Activated T-cell treated with anti-CD3 and anti-CD28 coated beads, Interleukin-2, amount 50 U/mL, for 72 hours (primary cell): ENCODE results near the gene NTN3. TPM values are rescaled to one million over a fixed set of nuclear protein-coding genes. Genes with fewer than 3 reads are reported as not detected.
A peak's percentile ranks its signal among the peaks of the same experiment; 100 is the strongest.

Experiments
- ATAC-seq, 2 donors: fragments of 150-1000 bp; cut with Tn5 transposase; replicated peaks in 1 of 2; 2 replicates each; pipeline ENCODE4 v1.10.0; 2021; ENCODE audit warnings: moderate library complexity in 2 of 2, mild to moderate bottlenecking in 1 of 2
- DNase-seq, 2 donors: peaks; one replicate each; pipeline ENCODE4 v3.0.0; 2021 to 2022; ENCODE audit warnings: mixed read lengths in 1 of 2
- H3K27ac Mint-ChIP-seq: one replicate; pipeline ENCODE4 v1.8.0; 2022; ENCODE audit warnings: mild to moderate bottlenecking, moderate library complexity, mixed read lengths
- H3K27me3 Mint-ChIP-seq: one replicate; pipeline ENCODE4 v1.8.0; 2022; ENCODE audit warnings: low read depth, mixed read lengths
- H3K36me3 Mint-ChIP-seq, 2 donors: one replicate each; pipeline ENCODE4 v1.8.0; 2022; ENCODE audit warnings: mixed read lengths in 2 of 2, mild to moderate bottlenecking in 1 of 2; ENCODE audit not compliant: insufficient read depth in 2 of 2
- H3K4me1 Mint-ChIP-seq: one replicate; pipeline ENCODE4 v1.8.0; 2022; ENCODE audit warnings: low read depth, mixed read lengths
- H3K4me3 Mint-ChIP-seq, 2 donors: one replicate each; pipeline ENCODE4 v1.8.0; 2022; ENCODE audit warnings: mild to moderate bottlenecking in 2 of 2, mixed read lengths in 2 of 2, moderate library complexity in 2 of 2
- H3K9me3 Mint-ChIP-seq, 2 donors: one replicate each; pipeline ENCODE4 v1.8.0; 2022; ENCODE audit warnings: mixed read lengths in 2 of 2
- total RNA-seq, 2 donors: library from RNA; stranded (reverse); gene quantifications; one replicate each; pipeline ENCODE4 v1.2.3, GENCODE V29; 2022

Gene NTN3
- not detected for total RNA-seq

GRCh38 chr16:2471016-2471652 lies at the start of gene NTN3:
NTN3 (plus strand) TSS chr16:2471297; CDS start chr16:2471702, 405 bp downstream.
- Mint-ChIP-seq H3K36me3 (no peaks in the 10 kb centered on the region), H3K27me3 (peaks cover 26% of the 10 kb centered on the region), H3K4me3 (peak within 1 kb of the TSS; percentile 29 to 62), H3K9me3 (no peaks in the 10 kb centered on the region), H3K4me1 (peaks cover 15% of the 10 kb centered on the region), H3K27ac (no peak within 1 kb of the TSS)
- ATAC-seq = no peak
- DNase-seq = peak in 1 of 2 donors; percentile 32

DNA sequence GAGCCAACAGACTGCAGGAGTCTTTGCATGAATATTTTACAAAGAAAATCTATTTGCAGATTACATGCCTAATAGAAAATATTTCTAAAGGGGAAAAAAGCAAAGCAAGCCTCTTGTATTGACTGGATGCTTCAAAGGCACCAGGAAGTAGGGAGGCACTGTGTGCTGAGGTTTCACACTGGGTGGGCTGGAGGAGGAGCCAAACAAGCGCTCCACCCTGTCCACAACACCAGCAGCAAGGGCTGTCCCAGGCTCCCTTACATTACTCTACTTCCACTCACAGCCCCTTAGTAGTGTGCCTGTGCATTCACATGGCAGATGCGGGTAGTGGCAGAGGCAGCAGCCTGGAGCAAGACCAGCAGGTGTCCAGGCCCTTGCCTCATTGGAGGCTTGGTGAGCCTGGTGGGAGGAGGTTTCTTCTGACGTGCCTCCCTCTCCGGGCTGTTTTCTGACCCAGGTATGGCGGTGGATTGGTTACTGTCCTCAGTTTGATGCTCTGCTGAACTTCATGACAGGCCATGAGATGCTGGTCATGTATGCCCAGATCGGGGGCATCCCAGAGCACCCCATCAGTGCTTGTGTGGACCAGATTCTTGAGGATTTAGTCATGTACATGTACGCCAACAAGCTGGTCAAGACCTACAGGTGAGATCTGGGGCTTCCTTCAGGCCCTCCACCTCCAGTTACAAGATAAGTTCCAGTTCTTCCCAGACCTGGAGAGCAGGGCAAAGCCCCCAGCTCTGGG lies 48.8 kb upstream of the NTN3 start:
- peaks cover 5% of the 10 kb centered on the region for H3K4me1 Mint-ChIP-seq
- H3K27ac Mint-ChIP-seq = no peak overlapping the region
- ATAC-seq (peak in 1 of 2 donors; percentile 32), DNase-seq (no peak)
- no peaks in the 10 kb centered on the region for H3K27me3 Mint-ChIP-seq
- no peak overlapping the region for H3K4me3 Mint-ChIP-seq
- no peaks in the 10 kb centered on the region for H3K36me3 Mint-ChIP-seq
- H3K9me3 Mint-ChIP-seq = no peaks in the 10 kb centered on the region

DNA sequence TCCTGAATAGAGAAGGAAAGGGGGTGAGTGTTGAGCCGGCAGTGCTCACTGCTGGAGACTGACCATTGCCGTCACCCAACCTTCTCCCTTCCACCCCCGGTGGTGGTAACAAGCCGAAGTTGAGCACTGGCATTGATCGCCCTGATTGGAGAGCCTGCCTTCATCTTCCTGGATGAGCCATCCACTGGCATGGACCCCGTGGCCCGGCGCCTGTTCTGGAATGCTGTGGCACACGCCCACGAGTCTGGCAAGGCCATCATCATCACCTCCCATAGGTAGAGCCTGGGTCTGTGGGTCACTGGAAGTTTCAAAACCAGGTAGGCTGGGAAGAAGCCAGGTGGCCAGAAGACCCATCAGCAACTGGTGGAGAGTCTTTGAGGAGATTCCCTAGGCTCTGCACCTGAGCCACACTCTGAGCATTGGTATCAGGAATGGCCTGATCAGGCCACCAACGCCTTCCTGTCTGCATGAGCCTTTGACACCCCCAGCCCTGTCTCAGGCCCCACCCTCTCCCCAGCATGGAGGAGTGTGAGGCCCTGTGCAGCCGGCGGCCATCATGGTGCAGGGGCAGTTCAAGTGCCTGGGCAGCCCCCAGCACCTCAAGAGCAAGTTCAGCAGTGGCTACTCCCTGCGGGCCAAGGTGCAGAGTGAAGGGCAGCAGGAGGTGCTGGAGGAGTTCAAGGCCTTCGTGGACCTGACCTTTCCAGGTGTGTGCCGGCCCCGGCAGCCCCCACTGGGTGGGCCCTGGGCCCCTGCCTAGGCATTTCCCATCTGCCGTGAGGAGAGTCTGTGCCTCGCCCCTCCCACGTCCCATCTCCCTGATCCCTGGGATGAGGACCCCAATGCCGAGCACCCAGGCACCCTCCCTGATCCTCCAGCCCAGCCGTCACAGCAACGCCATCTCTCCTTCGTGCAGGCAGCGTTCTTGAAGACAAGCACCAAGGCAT lies 46.8 kb upstream of the NTN3 start:
- Mint-ChIP-seq H3K4me1 (peaks cover 20% of the 10 kb centered on the region), H3K27ac (no peak overlapping the region), H3K27me3 (no peaks in the 10 kb centered on the region), H3K4me3 (no peak overlapping the region), H3K36me3 (peaks cover 0 to 1% of the 10 kb centered on the region in 2 donors), H3K9me3 (no peaks in the 10 kb centered on the region)
- ATAC-seq = no peak
- DNase-seq = no peak

DNA sequence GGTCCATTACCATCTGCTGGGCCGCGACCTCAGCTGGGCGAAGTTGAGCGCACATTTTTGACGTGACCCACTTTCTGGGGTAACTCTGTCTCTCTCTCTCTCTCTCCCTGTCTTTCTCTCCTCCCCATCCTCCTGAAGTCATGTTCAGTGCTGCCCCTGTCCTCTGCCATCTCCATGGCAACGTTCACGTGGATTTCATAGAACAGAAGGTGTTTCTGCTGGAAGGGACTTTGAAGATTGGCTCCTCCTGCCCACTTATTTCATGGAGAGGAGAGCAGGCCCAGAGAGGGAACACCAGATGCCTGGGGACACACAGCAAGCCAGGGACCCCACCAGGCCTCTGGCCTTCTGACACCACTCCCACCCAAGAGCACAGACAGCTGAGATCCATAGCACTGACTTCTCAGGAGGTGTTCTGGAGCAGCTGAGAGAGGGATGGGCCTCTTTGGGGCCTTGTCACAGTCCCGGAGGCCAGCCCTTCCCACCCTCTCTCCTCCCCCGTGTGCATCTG lies 46.0 kb upstream of the NTN3 start:
- peaks cover 1 to 3% of the 10 kb centered on the region in 2 donors for H3K36me3 Mint-ChIP-seq
- H3K4me3 Mint-ChIP-seq = no peak overlapping the region
- no peak for ATAC-seq

GRCh38 chr16:2425825-2426430 lies 45.2 kb upstream of the NTN3 start:
- H3K4me1 Mint-ChIP-seq = peaks cover 31% of the 10 kb centered on the region

More for the DNA sequence above, 46.0 kb upstream of the NTN3 start:
- DNase-seq = no peak
- no peaks in the 10 kb centered on the region for H3K9me3 Mint-ChIP-seq
- peaks cover 23% of the 10 kb centered on the region for H3K4me1 Mint-ChIP-seq
- no peaks in the 10 kb centered on the region for H3K27me3 Mint-ChIP-seq
- no peak overlapping the region for H3K27ac Mint-ChIP-seq

DNA sequence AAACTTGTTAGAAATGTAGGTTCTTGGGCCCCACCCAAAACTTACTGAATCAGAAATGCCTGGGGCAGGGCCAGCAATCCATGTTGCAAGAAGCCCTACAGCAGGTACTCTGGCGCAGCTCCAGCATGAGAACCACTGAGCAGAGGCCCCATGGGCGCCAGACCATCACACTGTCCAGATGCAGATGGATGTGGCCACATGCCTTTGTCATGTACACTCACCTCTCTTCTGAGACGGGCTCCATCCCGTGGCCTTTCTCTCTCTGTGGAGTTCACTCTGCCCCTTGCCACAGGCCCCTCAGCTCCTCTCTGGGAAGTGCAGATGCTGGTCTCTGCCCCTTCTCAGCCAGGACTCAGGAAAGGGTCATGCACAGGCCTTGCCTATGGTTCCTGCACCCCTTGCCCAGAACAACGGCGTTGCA lies 44.1 kb upstream of the NTN3 start:
- Mint-ChIP-seq H3K27ac (no peak overlapping the region), H3K9me3 (no peaks in the 10 kb centered on the region), H3K4me1 (peaks cover 35% of the 10 kb centered on the region), H3K27me3 (no peaks in the 10 kb centered on the region), H3K4me3 (no peak overlapping the region), H3K36me3 (peaks cover 4 to 6% of the 10 kb centered on the region in 2 donors)
- ATAC-seq = no peak
- DNase-seq = no peak

More at GRCh38 chr16:2425825-2426430, 45.2 kb upstream of the NTN3 start:
- Mint-ChIP-seq H3K27ac (no peak overlapping the region), H3K27me3 (no peaks in the 10 kb centered on the region), H3K36me3 (peaks cover 4 to 6% of the 10 kb centered on the region in 2 donors), H3K9me3 (no peaks in the 10 kb centered on the region), H3K4me3 (no peak overlapping the region)
- no peak for DNase-seq
- ATAC-seq = no peak

DNA sequence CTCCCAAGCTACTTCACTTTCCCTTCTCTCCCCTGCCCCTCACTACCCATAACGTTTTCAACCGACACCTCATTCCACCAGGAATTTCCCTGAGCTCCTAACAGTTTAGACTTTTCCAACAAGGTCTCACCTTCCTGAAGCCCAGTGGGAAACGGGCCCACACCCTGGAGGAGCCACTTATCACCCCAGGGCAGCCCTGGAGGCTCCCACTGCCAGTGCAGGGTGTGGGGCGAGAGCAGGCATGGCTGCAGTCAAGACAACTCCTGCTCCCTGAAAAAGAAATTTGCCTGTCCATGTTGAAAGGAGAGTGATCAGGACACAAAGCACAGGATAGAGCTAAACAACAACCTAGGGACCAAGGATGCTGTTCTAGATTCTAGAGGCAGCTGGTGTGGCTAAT lies 43.6 kb upstream of the NTN3 start:
- H3K9me3 Mint-ChIP-seq = no peaks in the 10 kb centered on the region
- H3K36me3 Mint-ChIP-seq = peaks cover 6% of the 10 kb centered on the region in 2 donors
- no peak for DNase-seq
- H3K27me3 Mint-ChIP-seq = no peaks in the 10 kb centered on the region
- no peak for ATAC-seq
- H3K4me1 Mint-ChIP-seq = peaks cover 35% of the 10 kb centered on the region
- no peak overlapping the region for H3K27ac Mint-ChIP-seq
- H3K4me3 Mint-ChIP-seq = peak overlapping the region; percentile 68 to 88

GRCh38 chr16:2428051-2428783 lies 42.9 kb upstream of the NTN3 start:
- peaks cover 9% of the 10 kb centered on the region in 2 donors for H3K36me3 Mint-ChIP-seq
- ATAC-seq (peak in 1 of 2 donors; percentile 3), DNase-seq (peak; percentile 36 to 49)
- peak overlapping the region; percentile 52 for H3K27ac Mint-ChIP-seq
- no peaks in the 10 kb centered on the region for H3K27me3 Mint-ChIP-seq
- H3K4me1 Mint-ChIP-seq = peaks cover 33% of the 10 kb centered on the region
- H3K9me3 Mint-ChIP-seq = no peaks in the 10 kb centered on the region
- H3K4me3 Mint-ChIP-seq = peak overlapping the region; percentile 88 to 93

DNA sequence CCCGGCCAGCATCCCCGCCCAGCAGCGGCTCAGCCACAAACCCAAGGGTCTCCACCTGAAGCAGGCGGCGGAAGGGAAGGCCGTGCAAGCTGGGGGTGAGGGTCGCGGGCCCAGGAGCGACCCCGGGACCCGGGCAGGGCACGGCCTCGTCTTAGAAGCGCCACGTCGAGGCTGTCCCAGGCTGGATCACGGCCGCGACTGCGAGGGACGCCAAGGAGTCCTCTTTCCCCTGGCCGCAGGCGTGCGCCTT lies 42.4 kb upstream of the NTN3 start:
- Mint-ChIP-seq H3K9me3 (no peaks in the 10 kb centered on the region), H3K27ac (peak overlapping the region; percentile 52), H3K4me1 (peaks cover 30% of the 10 kb centered on the region), H3K36me3 (peaks cover 9 to 14% of the 10 kb centered on the region in 2 donors), H3K27me3 (no peaks in the 10 kb centered on the region), H3K4me3 (peak overlapping the region; percentile 88 to 93)
- DNase-seq = no peak
- ATAC-seq = no peak

- peak within 1 kb of the TSS; percentile 99 for H3K4me3 Mint-ChIP-seq
- peak; percentile 96 to 98 for DNase-seq
- peak; percentile 95 to 97 for ATAC-seq
- H3K4me1 Mint-ChIP-seq = peaks cover 30% of the 10 kb centered on the region
- peak within 1 kb of the TSS; percentile 81 for H3K27ac Mint-ChIP-seq
- no peaks in the 10 kb centered on the region for H3K9me3 Mint-ChIP-seq
- peaks cover 9 to 14% of the 10 kb centered on the region in 2 donors for H3K36me3 Mint-ChIP-seq
- H3K27me3 Mint-ChIP-seq = no peaks in the 10 kb centered on the region
These were observed 41.9 kb upstream of the NTN3 start, which contains the start of gene CCNF for GRCh38 chr16:2429034-2429770. CCNF (plus strand) TSS chr16:2429447; CDS start chr16:2429482, 35 bp downstream.

DNA sequence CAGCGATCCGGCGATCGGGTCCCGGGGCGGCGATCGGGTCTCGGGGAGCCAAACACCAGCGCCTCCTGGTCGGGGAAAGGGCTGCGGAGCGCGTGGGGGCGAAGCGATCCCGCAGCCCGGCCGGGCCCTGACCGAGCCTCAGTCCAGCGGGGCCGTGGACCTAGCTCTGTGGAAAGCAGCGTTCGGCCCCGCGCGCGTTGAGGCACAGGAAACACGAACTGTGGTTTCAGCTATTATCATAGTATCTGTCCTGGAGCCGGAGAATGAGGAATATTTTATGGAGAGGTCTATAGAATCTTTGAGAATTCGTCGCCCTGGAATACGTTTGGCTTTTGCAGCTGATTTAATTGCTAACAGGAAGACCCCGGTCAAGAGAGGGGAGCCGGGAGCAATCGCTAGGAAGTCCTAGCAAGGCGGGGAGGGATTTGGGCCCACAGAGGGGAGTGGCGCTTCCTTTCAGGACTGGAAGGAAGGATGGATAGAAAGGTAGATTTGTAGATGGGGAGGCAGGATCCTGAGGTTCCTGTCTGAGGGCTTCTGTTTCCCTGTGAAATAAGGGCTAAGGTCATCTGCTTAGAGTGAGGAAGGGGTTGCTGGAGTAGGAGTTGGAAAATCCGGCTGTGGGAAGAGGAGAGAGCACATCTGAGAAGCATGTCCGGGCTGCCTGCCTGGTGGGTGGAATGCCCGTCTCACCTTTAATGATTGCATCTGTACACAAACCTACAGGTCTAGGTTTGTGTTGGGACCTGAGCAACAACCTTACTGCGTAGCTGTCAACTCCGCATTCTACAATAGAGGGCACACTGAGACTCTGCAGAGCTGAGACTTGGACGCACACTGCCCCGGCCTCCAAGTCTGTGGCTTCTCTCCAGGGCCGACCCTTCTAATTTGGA lies 41.1 kb upstream of the NTN3 start:
- peak in 1 of 2 donors; percentile 24 for DNase-seq
- H3K27me3 Mint-ChIP-seq = no peaks in the 10 kb centered on the region
- peak in 1 of 2 donors; percentile 1 for ATAC-seq
- peaks cover 30% of the 10 kb centered on the region for H3K4me1 Mint-ChIP-seq
- H3K36me3 Mint-ChIP-seq = peaks cover 11 to 19% of the 10 kb centered on the region in 2 donors
- no peaks in the 10 kb centered on the region for H3K9me3 Mint-ChIP-seq
- peak overlapping the region; percentile 99 for H3K4me3 Mint-ChIP-seq
- H3K27ac Mint-ChIP-seq = peak overlapping the region; percentile 81
